ENCODE data around the gene CARHSP1. TPM values are rescaled to one million over a fixed set of nuclear protein-coding genes. Genes with fewer than 3 reads are reported as not detected.

CARHSP1 gene
- total RNA-seq, 2 experiments from 2014 or later = 25.5 to 27.8 TPM

- POLR2A ChIA-PET = interaction anchor here (1.0 kb wide), 2 partner anchors 12 to 14 kb away, joined by 3 to 4 read pairs; no protein-coding TSS in a partner anchor
- ATAC-seq (ENCODE audit: poor library complexity) = no peak
- Mint-ChIP-seq H3K9me3 (no peaks in the 10 kb centered on the region), H3K27ac (peak overlapping the region; percentile 80), H3K36me3 (ENCODE audit: low read depth) (peaks cover 10% of the 10 kb centered on the region), H3K27me3 (no peaks in the 10 kb centered on the region), H3K4me3 (peak overlapping the region; percentile 84), H3K4me1 (ENCODE audit: low read depth) (peaks cover 54% of the 10 kb centered on the region)
- intact Hi-C loops (cut with DNase I, micrococcal nuclease) = loop anchor here (5.0 to 10.0 kb wide), 3 partner anchors 49 to 1878 kb away; partner anchors contain the start of genes HAPSTR1 (in 1 of the 2) and NUBP1 (in 1 of the 2)
- no peak for DNase-seq
- Histone ChIP-seq H3K4me1 (ENCODE audit: insufficient read depth, low read length) (peaks cover 61% of the 10 kb centered on the region), H3K27ac (ENCODE audit: low read depth in 1 of 2, low read length in 2 of 2) (peak overlapping the region in 1 of 2 donors; percentile 35), H3K27me3 (ENCODE audit: control insufficient read depth in 1 of 2, insufficient read depth in 2 of 2, low read length in 2 of 2) (no peaks in the 10 kb centered on the region), H3K36me3 (ENCODE audit: insufficient read depth, low read length) (no peaks in the 10 kb centered on the region), H3K9me3 (ENCODE audit: control insufficient read depth in 1 of 2, insufficient read depth in 1 of 2, low read length in 2 of 2) (no peaks in the 10 kb centered on the region), H3K4me3 (ENCODE audit: low read length) (no peak overlapping the region)
- CTCF ChIA-PET = no interaction called here
- no peak for TF ChIP-seq CTCF (IDR thresholded peaks at IDR 0.05)
These were observed 2.5 kb downstream of the CARHSP1 start for GRCh38 chr16:8866118-8866883.

GRCh38 chr16:8865145-8865882, 3.5 kb downstream of the CARHSP1 start:
- H3K4me1 ChIP-seq (ENCODE audit: insufficient read depth, low read length) = peaks cover 52% of the 10 kb centered on the region
- POLR2A ChIA-PET = interaction anchor here (1.0 to 1.2 kb wide), 2 partner anchors 11 to 13 kb away, joined by 3 to 4 read pairs; no protein-coding TSS in a partner anchor
- peaks cover 46% of the 10 kb centered on the region for H3K4me1 Mint-ChIP-seq (ENCODE audit: low read depth)

More at GRCh38 chr16:8865145-8865882, 3.5 kb downstream of the CARHSP1 start:
- Mint-ChIP-seq H3K27me3 (no peaks in the 10 kb centered on the region), H3K4me3 (peak overlapping the region; percentile 84), H3K9me3 (no peaks in the 10 kb centered on the region), H3K36me3 (ENCODE audit: low read depth) (peaks cover 10% of the 10 kb centered on the region), H3K27ac (peak overlapping the region; percentile 80)
- no peak overlapping the region for H3K4me3 ChIP-seq (ENCODE audit: low read length)
- H3K27me3 ChIP-seq (ENCODE audit: control insufficient read depth in 1 of 2, insufficient read depth in 2 of 2, low read length in 2 of 2) = no peaks in the 10 kb centered on the region
- no peak overlapping the region for H3K27ac ChIP-seq (ENCODE audit: low read depth in 1 of 2, low read length in 2 of 2)
- ATAC-seq (ENCODE audit: poor library complexity) = no peak
- H3K9me3 ChIP-seq (ENCODE audit: control insufficient read depth in 1 of 2, insufficient read depth in 1 of 2, low read length in 2 of 2) = no peaks in the 10 kb centered on the region
- CTCF ChIA-PET = no interaction called here
- no peak for DNase-seq
- H3K36me3 ChIP-seq (ENCODE audit: insufficient read depth, low read length) = no peaks in the 10 kb centered on the region
- TF ChIP-seq CTCF (IDR thresholded peaks at IDR 0.05) = no peak
- intact Hi-C loops (cut with DNase I, micrococcal nuclease) = loop anchor here (5.0 to 10.0 kb wide), 3 partner anchors 48 to 1879 kb away; partner anchors contain the start of genes HAPSTR1 (in 1 of the 2) and NUBP1 (in 1 of the 2)
